Stomach (tissue), 4 donors: Measurements from ENCODE around the gene RPH3AL.

Experiments
- EP300 ChIP-seq: sonication (generic); formaldehyde crosslinking; IDR thresholded peaks from one replicate; pipeline ENCODE4 v1.6.1; 2017; ENCODE audit warnings: antibody characterized with exemption
- POLR2A ChIP-seq, 4 donors: fragments of 450-650 bp; IDR thresholded peaks; one replicate each; pipeline ENCODE4 v1.6.1; 2016; ENCODE audit warnings: antibody characterized with exemption in 4 of 4, control low read depth in 2 of 4, mild to moderate bottlenecking in 1 of 4, moderate library complexity in 1 of 4
- POLR2AphosphoS5 ChIP-seq, 3 donors: sonication (generic); formaldehyde crosslinking; IDR thresholded peaks; one replicate each; pipeline ENCODE4 v1.6.1; 2016; ENCODE audit warnings: antibody characterized with exemption in 3 of 3
- TF ChIP-seq, protein P1 (sequence below), 7 experiments: fragments of 450-650 bp in 4 of 7; fragments of 200-600 bp in 3 of 7; sonication (generic) in 3 of 7; IDR thresholded peaks; one replicate each; pipeline ENCODE4 v1.5.1; 2016 to 2019; ENCODE audit warnings: antibody characterized with exemption in 7 of 7, control low read depth in 2 of 7, mild to moderate bottlenecking in 1 of 7

GRCh38 chr17:205817-206216, 146.8 kb downstream of the RPH3AL start:
- TF ChIP-seq EP300, result no peak
- TF ChIP-seq, protein P1, sequence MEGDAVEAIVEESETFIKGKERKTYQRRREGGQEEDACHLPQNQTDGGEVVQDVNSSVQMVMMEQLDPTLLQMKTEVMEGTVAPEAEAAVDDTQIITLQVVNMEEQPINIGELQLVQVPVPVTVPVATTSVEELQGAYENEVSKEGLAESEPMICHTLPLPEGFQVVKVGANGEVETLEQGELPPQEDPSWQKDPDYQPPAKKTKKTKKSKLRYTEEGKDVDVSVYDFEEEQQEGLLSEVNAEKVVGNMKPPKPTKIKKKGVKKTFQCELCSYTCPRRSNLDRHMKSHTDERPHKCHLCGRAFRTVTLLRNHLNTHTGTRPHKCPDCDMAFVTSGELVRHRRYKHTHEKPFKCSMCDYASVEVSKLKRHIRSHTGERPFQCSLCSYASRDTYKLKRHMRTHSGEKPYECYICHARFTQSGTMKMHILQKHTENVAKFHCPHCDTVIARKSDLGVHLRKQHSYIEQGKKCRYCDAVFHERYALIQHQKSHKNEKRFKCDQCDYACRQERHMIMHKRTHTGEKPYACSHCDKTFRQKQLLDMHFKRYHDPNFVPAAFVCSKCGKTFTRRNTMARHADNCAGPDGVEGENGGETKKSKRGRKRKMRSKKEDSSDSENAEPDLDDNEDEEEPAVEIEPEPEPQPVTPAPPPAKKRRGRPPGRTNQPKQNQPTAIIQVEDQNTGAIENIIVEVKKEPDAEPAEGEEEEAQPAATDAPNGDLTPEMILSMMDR (IDR thresholded peaks at IDR 0.05), result no peak
- no peak for TF ChIP-seq POLR2A (IDR thresholded peaks at IDR 0.05)
- no peak for TF ChIP-seq POLR2AphosphoS5 (IDR thresholded peaks at IDR 0.05)
